AG04449 (cell line): ENCODE measurements around the gene DENR.

Experiments
- CTCF ChIA-PET: fragments of 350-600 bp; formaldehyde crosslinking; extraction: SDS; loops from one replicate; lab custom pipeline; 2021; ENCODE audit warnings: antibody characterized with exemption; lab: Yijun Ruan, JAX
- POLR2A ChIA-PET: fragments of 400-600, 350-600 bp; formaldehyde crosslinking; extraction: SDS; loops from one replicate; lab custom pipeline; 2020; ENCODE audit warnings: antibody characterized with exemption, inconsistent platforms; lab: Yijun Ruan, JAX
- DNase-seq: peaks from one replicate; pipeline ENCODE4 v3.0.0-alpha.2; 2010; ENCODE audit warnings: low read depth, low spot score
- H3K4me3 ChIP-seq: 2 replicates; pipeline ENCODE4 v1.5.1; 2011; ENCODE audit warnings: low read depth, mild to moderate bottlenecking, control low read depth, low read length
- CTCF ChIP-seq: IDR thresholded peaks from one replicate; pipeline ENCODE4 v1.5.1; 2011; ENCODE audit warnings: mild to moderate bottlenecking, moderate library complexity, low read length, control low read depth, inconsistent platforms; ENCODE audit not compliant: insufficient read depth; ENCODE audit errors: missing control alignments

DENR gene

GRCh38 chr12:122785503-122785902 lies 32.9 kb downstream of the DENR start:
- ChIA-PET POLR2A (no interaction called here), CTCF (interaction anchor here (1.8 to 11.2 kb wide), 2 partner anchors 9 to 167 kb away, joined by 4 to 118 read pairs; no protein-coding TSS in a partner anchor)
- TF ChIP-seq CTCF = no peak
- H3K4me3 ChIP-seq = no peak overlapping the region
- DNase-seq = no peak

GRCh38 chr12:122788387-122788786 lies 35.8 kb downstream of the DENR start:
- ChIA-PET POLR2A (interaction anchor here (0.5 kb wide), 1 partner anchor 38 kb away, joined by 3 read pairs; no protein-coding TSS in a partner anchor), CTCF (interaction anchor here (0.9 to 1.4 kb wide), 2 partner anchors 17 to 164 kb away, joined by 3 read pairs; no protein-coding TSS in a partner anchor)
- H3K4me3 ChIP-seq = no peak overlapping the region
- TF ChIP-seq CTCF = no peak
- DNase-seq = peak; percentile 14

GRCh38 chr12:122789637-122790036 lies 37.0 kb downstream of the DENR start:
- TF ChIP-seq CTCF = no peak
- no peak for DNase-seq
- ChIA-PET POLR2A (no interaction called here), CTCF (interaction anchor here (0.9 to 1.4 kb wide), 3 partner anchors 10 to 18 kb away, joined by 3 read pairs; no protein-coding TSS in a partner anchor)
- no peak overlapping the region for H3K4me3 ChIP-seq

- no peak overlapping the region for H3K4me3 ChIP-seq
- ChIA-PET CTCF (interaction anchor here (0.6 to 1.9 kb wide), 15 partner anchors 8 to 448 kb away, joined by 3 to 7 read pairs (median 3); no protein-coding TSS in a partner anchor), POLR2A (interaction anchor here (0.6 kb wide), 1 partner anchor 7 kb away, joined by 3 read pairs; no protein-coding TSS in a partner anchor)
- TF ChIP-seq CTCF = no peak
- DNase-seq = no peak
Measured at GRCh38 chr12:122790393-122791075, 37.9 kb downstream of the DENR start.

GRCh38 chr12:122793685-122794106 lies 41.1 kb downstream of the DENR start:
- ChIA-PET CTCF (interaction anchor here (0.6 to 6.0 kb wide), 60 partner anchors 12 to 458 kb away, joined by 3 to 118 read pairs (median 4); partner anchors contain the start of genes ABCB9 and HIP1R), POLR2A (no interaction called here)
- no peak overlapping the region for H3K4me3 ChIP-seq
- peak; percentile 34 for TF ChIP-seq CTCF
- DNase-seq = no peak

GRCh38 chr12:122795807-122796206 lies 43.2 kb downstream of the DENR start:
- TF ChIP-seq CTCF = no peak
- CTCF ChIA-PET = interaction anchor here (0.9 to 6.0 kb wide), 6 partner anchors 10 to 443 kb away, joined by 3 to 118 read pairs (median 16); no protein-coding TSS in a partner anchor
- H3K4me3 ChIP-seq = no peak overlapping the region
- POLR2A ChIA-PET = no interaction called here
- no peak for DNase-seq
